Activated CD4-positive, alpha-beta memory T cell treated with anti-CD3 and anti-CD28 coated beads for 36 hours (primary cell): ENCODE data around the gene CLCC1. TPM values are rescaled to one million over a fixed set of nuclear protein-coding genes. Genes with fewer than 3 reads are reported as not detected.
"Not testable (repeated sequence)": the region's sequence is repeated elsewhere in the genome, so short reads cannot be mapped to it uniquely, and the experiment has no call there.

Experiments
- CTCF ChIA-PET: fragments of 350-600 bp; sonication (Branson Sonifier 250); formaldehyde crosslinking; loops from one replicate; lab custom pipeline; 2021; ENCODE audit warnings: antibody characterized with exemption, inconsistent platforms; lab: Charles Lee
- POLR2A ChIA-PET: fragments of 350-600 bp; sonication (Branson Sonifier 250); formaldehyde crosslinking; loops from one replicate; lab custom pipeline; 2021; ENCODE audit warnings: antibody characterized with exemption; lab: Charles Lee
- DNase-seq: peaks from one replicate; pipeline ENCODE4 v3.0.0-alpha.2; 2020
- H3K27ac Mint-ChIP-seq: one replicate; pipeline ENCODE4 v1.8.0; 2021; ENCODE audit warnings: mixed read lengths
- H3K27me3 Mint-ChIP-seq: one replicate; pipeline ENCODE4 v1.8.0; 2021; ENCODE audit warnings: mixed read lengths
- H3K36me3 Mint-ChIP-seq: one replicate; pipeline ENCODE4 v1.8.0; 2021; ENCODE audit warnings: mixed read lengths
- H3K4me1 Mint-ChIP-seq: one replicate; pipeline ENCODE4 v1.8.0; 2021; ENCODE audit warnings: low read depth, mixed read lengths
- H3K4me3 Mint-ChIP-seq: one replicate; pipeline ENCODE4 v1.8.0; 2021; ENCODE audit warnings: mild to moderate bottlenecking, mixed read lengths
- H3K9me3 Mint-ChIP-seq: one replicate; pipeline ENCODE4 v1.8.0; 2021; ENCODE audit warnings: mixed read lengths
- intact Hi-C: fragments of 100-400 bp; cut with micrococcal nuclease; formaldehyde crosslinking; loops from one replicate; pipeline ENCODE4 v1.15.1; 2023
- total RNA-seq, 2 experiments: library from RNA; stranded (reverse); gene quantifications; one replicate each; pipeline ENCODE4 v1.2.3, GENCODE V29; 2021

Gene CLCC1
- total RNA-seq, 2 experiments from 2014 or later, result 17.1 to 18.6 TPM

DNA sequence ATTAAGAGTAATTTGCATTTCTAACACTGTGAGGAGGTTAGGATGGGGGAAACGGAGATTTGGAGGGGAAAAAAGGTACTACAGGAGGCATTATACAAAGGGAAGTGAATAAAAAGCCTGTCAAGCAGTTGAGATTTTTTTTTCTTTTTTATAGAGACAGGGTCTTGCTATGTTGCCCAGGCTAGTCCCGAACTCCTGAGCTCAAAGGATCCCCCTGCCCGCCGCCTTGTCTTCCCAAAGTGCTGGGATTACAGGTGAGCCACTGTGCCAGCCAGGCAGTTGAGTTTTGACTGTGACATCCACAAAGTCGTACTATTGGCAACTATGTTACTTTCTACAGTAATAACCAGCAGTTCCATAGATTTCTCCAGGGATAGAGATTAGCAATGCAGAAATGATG is 2.6 kb downstream of the CLCC1 start:
- no peaks in the 10 kb centered on the region for H3K9me3 Mint-ChIP-seq
- peaks cover 49% of the 10 kb centered on the region for H3K4me1 Mint-ChIP-seq
- intact Hi-C loops, result loop anchor here (5.0 kb wide), 2 partner anchors 83 to 268 kb away; partner anchors contain the start of genes GPSM2 and PRPF38B
- H3K4me3 Mint-ChIP-seq, result no peak overlapping the region
- no peak overlapping the region for H3K27ac Mint-ChIP-seq
- ChIA-PET POLR2A (no interaction called here), CTCF (interaction anchor here (1.1 kb wide), 1 partner anchor 139 kb away, joined by 5 read pairs; no protein-coding TSS in a partner anchor)
- no peak for DNase-seq
- peaks cover 24% of the 10 kb centered on the region for H3K36me3 Mint-ChIP-seq
- H3K27me3 Mint-ChIP-seq, result peaks cover 2% of the 10 kb centered on the region

DNA sequence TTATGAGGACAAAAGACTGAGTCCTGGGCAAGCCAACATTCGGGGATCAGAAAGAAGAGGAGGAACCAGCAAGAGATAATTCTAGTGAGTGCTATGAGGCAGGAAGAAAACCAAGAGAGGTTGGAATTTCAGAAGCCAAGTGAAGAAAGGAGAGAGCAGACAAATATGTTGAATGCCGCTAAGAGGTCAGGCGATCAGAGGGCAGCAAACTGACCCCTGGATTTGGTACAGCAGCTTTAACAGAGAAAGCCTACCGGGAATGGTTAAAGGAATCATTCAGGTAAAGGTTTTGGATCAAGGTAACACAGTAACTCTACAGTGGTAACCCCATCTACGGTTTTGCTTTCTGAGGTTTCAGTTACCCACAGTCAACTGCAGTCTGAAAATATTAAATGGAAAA is 5.4 kb downstream of the CLCC1 start:
- Mint-ChIP-seq H3K36me3 (peaks cover 41% of the 10 kb centered on the region), H3K27ac (no peak overlapping the region), H3K4me3 (no peak overlapping the region), H3K9me3 (no peaks in the 10 kb centered on the region), H3K27me3 (peaks cover 2% of the 10 kb centered on the region), H3K4me1 (peaks cover 48% of the 10 kb centered on the region)
- ChIA-PET CTCF (interaction anchor here (1.4 kb wide), 1 partner anchor 155 kb away, joined by 4 read pairs; a partner anchor contains a TSS), POLR2A (interaction anchor here (1.1 kb wide), 1 partner anchor 142 kb away, joined by 5 read pairs; no protein-coding TSS in a partner anchor)
- intact Hi-C loops, result no loop called here
- no peak for DNase-seq

DNA sequence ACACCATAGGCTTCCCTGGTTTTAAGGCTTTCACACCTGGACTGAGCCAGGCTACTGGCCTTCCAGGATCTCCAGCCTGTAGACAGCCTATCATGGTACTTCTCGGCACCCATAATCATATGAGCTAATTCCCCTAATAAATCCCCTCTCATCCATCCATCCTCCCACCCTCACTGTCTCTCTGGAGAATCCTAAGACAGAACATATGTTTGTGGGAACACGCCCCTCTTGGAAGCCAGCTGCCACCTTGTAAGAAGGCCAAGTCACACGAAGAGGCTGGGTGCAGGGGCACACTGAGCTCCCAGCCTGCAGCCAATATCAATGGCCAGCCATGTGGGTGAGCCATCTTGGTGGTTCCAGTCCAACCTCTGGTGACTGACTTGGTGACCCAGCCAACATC is 7.4 kb downstream of the CLCC1 start:
- DNase-seq, result no peak
- H3K36me3 Mint-ChIP-seq, result peaks cover 38% of the 10 kb centered on the region
- CTCF ChIA-PET, result no interaction called here
- POLR2A ChIA-PET, result no interaction called here
- no peaks in the 10 kb centered on the region for H3K27me3 Mint-ChIP-seq
- no peak overlapping the region for H3K27ac Mint-ChIP-seq
- no peak overlapping the region for H3K4me3 Mint-ChIP-seq
- intact Hi-C loops, result no loop called here
- H3K9me3 Mint-ChIP-seq, result no peaks in the 10 kb centered on the region
- H3K4me1 Mint-ChIP-seq, result peaks cover 38% of the 10 kb centered on the region

DNA sequence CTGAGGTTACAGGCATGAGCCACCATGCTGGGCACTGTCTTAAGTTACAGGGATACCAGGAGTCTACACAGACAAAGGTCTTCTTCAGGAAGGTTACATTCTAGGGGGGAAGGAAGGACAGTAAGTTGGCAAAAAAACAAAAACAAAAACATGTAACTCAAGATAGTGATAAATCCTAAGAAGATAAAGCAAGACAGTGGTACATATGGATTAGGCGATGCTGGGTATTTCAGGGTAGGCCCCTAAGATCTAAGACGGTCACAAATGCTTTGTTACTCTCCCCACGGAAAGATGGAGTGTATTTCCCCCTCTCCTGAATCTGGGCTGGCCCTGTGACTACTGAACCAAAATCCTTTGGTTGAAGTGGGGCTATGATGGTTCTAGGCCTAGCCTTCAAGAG is 8.2 kb downstream of the CLCC1 start:
- ChIA-PET CTCF (no interaction called here), POLR2A (no interaction called here)
- Mint-ChIP-seq H3K4me3 (no peak overlapping the region), H3K27me3 (no peaks in the 10 kb centered on the region), H3K9me3 (no peaks in the 10 kb centered on the region), H3K27ac (no peak overlapping the region), H3K4me1 (peaks cover 32% of the 10 kb centered on the region), H3K36me3 (peaks cover 35% of the 10 kb centered on the region)
- intact Hi-C loops, result no loop called here
- DNase-seq, result no peak

DNA sequence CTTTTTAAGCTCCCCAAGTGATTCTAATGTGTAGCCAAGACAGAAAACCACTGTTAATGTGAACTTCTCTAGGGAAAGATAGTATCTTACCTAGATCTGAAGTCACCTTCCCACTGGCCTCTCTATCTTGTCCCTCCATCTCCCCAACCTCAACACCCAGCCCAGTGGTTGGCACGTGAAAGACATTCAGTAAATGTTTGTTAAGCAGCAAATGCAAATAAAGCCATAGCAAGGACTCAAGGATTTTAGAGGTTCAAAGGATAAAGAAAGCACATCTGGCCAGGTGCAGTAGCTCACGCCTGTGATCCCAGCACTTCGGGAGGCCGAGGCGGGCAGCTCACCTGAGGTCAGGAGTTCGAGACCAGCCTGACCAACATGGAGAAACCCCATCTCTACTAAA is 9.8 kb downstream of the CLCC1 start:
- Mint-ChIP-seq H3K4me1 (peaks cover 30% of the 10 kb centered on the region), H3K36me3 (peaks cover 28% of the 10 kb centered on the region), H3K9me3 (no peaks in the 10 kb centered on the region), H3K27ac (no peak overlapping the region), H3K4me3 (no peak overlapping the region), H3K27me3 (no peaks in the 10 kb centered on the region)
- no peak for DNase-seq
- ChIA-PET CTCF (interaction anchor here (1.4 kb wide), 1 partner anchor 10 kb away, joined by 4 read pairs; no protein-coding TSS in a partner anchor), POLR2A (interaction anchor here (1.2 kb wide), 1 partner anchor 67 kb away, joined by 5 read pairs; no protein-coding TSS in a partner anchor)
- intact Hi-C loops, result no loop called here

DNA sequence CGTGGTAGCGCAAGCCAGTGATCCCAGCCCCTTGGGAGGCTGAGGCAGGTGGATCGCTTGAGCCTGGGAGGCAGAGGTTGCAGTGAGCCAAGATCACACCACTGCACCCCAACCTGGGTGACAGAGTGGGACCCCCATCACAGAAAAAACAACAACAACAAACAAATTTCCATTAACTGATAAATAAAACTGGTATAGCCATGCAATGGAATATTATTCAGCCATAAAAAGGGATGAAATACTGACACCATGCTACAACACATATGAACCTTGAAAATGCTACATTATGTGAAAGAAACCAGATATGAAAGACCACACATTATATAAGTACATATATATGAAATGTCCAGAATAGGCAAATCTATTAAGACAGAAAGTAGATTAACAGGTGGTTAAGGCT is 12.0 kb downstream of the CLCC1 start:
- Mint-ChIP-seq H3K4me1 (peaks cover 10% of the 10 kb centered on the region), H3K9me3 (no peaks in the 10 kb centered on the region), H3K27ac (no peak overlapping the region), H3K36me3 (peaks cover 26% of the 10 kb centered on the region), H3K27me3 (no peaks in the 10 kb centered on the region), H3K4me3 (no peak overlapping the region)
- POLR2A ChIA-PET, result no interaction called here
- DNase-seq, result no peak
- CTCF ChIA-PET, result no interaction called here
- intact Hi-C loops, result no loop called here

DNA sequence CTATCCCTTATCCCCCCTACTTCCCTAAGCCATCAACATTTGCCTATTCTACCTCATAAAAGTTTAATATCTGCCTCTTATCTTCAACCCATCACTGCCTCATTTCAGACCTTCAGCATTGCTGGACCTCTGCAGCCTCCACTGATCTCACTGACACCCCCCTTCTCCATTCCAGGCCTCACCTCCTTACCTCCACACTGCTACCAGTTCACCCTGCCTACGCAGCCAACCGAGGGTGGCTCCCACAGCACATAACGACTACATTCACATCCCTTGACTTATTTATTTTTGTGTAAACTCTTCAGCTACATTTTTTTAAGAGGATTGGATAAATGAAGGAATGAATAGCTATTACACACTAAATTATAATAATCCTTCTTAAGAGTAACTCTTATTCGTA is 14.2 kb downstream of the CLCC1 start:
- H3K4me1 Mint-ChIP-seq, result peaks cover 5% of the 10 kb centered on the region
- H3K4me3 Mint-ChIP-seq, result no peak overlapping the region
- H3K27ac Mint-ChIP-seq, result no peak overlapping the region
- DNase-seq, result no peak
- H3K36me3 Mint-ChIP-seq, result peaks cover 18% of the 10 kb centered on the region
- H3K27me3 Mint-ChIP-seq, result no peaks in the 10 kb centered on the region
- intact Hi-C loops, result no loop called here
- POLR2A ChIA-PET, result no interaction called here
- no peaks in the 10 kb centered on the region for H3K9me3 Mint-ChIP-seq
- CTCF ChIA-PET, result interaction anchor here (0.6 kb wide), 1 partner anchor 68 kb away, joined by 3 read pairs; no protein-coding TSS in a partner anchor

DNA sequence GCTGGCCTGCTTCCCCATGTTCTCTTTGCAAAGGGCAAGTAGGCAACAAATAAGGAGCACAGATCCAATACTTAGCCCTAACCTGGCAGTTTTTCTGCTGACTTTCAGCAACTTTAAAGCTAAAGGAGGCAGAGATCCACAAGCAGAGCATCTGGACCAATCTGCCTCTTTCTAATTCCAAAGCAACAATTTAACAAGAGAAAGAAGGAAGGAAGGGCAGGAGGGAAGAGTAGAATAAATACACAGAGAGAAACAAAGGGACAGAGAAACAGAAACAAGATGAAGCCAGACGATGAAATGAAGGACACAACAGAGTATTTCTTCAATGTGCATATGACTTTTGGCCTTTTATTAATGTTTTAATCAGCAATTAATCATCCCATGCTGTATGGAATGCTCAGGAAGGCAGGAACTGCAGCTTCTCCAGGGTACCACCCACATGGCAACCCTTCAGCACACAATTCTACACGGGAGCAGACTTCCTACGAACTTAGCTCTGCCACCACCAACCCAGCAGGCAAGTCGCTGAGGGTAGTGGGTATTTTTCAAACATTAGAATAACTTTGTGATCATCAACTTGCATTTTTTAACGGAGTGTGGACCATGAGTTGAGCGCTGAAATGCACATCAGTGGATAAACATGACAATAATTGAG is 15.3 kb downstream of the CLCC1 start:
- no peak overlapping the region for H3K27ac Mint-ChIP-seq
- no peaks in the 10 kb centered on the region for H3K27me3 Mint-ChIP-seq
- intact Hi-C loops, result no loop called here
- no peak for DNase-seq
- no peak overlapping the region for H3K4me3 Mint-ChIP-seq
- ChIA-PET CTCF (interaction anchor here (0.6 kb wide), 1 partner anchor 23 kb away, joined by 3 read pairs; no protein-coding TSS in a partner anchor), POLR2A (no interaction called here)
- H3K36me3 Mint-ChIP-seq, result peaks cover 15% of the 10 kb centered on the region
- no peaks in the 10 kb centered on the region for H3K9me3 Mint-ChIP-seq
- no peaks in the 10 kb centered on the region for H3K4me1 Mint-ChIP-seq

DNA sequence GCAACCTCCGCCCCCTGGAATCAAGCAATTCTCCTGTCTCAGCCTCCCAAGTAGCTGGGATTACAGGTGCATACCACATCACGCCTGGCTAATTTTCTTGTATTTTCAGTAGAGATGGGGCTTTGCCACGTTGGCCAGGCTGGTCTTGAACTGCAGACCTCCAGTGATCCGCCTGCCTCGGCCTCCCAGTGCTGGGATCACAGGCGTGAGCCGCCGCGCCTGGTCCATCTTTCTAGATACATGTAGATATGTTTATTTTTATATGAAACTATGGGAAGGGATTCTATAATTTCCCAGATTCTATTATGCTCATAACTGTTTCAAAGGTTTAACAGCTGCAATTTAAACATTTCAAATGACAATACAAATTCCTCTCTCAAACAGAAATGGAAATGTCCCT is 27.1 kb downstream of the CLCC1 start:
- Mint-ChIP-seq H3K4me1 (no peaks in the 10 kb centered on the region), H3K4me3 (no peak overlapping the region), H3K27me3 (no peaks in the 10 kb centered on the region), H3K9me3 (no peaks in the 10 kb centered on the region), H3K27ac (no peak overlapping the region), H3K36me3 (peaks cover 30% of the 10 kb centered on the region)
- CTCF ChIA-PET, result interaction anchor here (0.6 kb wide), 1 partner anchor 167 kb away, joined by 3 read pairs; no protein-coding TSS in a partner anchor
- POLR2A ChIA-PET, result no interaction called here
- DNase-seq, result no peak
- intact Hi-C loops, result no loop called here

DNA sequence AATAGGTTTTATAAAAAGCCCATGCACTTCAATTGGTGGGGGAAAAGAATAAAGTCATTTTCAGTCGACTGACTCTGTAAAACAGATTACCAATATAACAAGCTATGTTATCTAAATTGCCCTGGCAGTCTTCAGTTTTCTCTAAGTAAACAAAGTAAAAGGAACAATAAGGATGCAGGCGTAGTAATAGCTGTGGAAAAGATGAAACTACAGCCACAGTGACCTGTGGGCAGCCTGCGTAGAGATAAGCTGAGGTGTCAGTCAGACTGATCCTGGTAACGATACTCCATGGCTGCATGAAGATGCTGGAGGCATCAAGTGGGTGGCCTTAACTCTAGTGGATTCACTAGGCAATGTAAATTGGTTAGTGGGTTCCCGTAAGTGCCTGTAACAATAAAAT is 29.3 kb downstream of the CLCC1 start:
- Mint-ChIP-seq H3K27ac (no peak overlapping the region), H3K27me3 (no peaks in the 10 kb centered on the region), H3K4me1 (no peaks in the 10 kb centered on the region), H3K9me3 (no peaks in the 10 kb centered on the region), H3K36me3 (peaks cover 35% of the 10 kb centered on the region), H3K4me3 (no peak overlapping the region)
- no peak for DNase-seq
- ChIA-PET POLR2A (no interaction called here), CTCF (no interaction called here)
- intact Hi-C loops, result no loop called here

DNA sequence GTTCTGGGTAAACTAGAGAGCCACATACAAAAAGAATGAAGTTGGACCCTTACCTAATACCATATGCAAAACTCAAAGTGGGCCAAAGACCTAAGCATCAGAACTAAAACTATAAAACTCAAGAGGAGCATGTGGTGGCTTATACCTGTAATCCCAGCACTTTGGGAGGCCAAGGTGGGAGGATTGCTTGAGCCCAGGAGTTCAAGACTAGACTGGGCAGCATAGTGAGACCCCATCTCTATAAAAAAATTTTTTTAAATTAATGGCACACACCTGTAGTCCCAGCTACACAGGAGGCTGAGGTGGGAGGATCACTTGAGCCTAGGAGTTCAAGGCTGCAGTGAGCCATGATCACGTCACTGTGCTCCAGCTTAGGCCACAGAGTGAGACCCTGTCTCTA is 35.7 kb downstream of the CLCC1 start:
- H3K36me3 Mint-ChIP-seq, result peaks cover 15% of the 10 kb centered on the region
- POLR2A ChIA-PET, H3K4me1 Mint-ChIP-seq, intact Hi-C loops, H3K4me3 Mint-ChIP-seq, H3K27me3 Mint-ChIP-seq, CTCF ChIA-PET, DNase-seq, H3K27ac Mint-ChIP-seq, H3K9me3 Mint-ChIP-seq: not testable (repeated sequence)

DNA sequence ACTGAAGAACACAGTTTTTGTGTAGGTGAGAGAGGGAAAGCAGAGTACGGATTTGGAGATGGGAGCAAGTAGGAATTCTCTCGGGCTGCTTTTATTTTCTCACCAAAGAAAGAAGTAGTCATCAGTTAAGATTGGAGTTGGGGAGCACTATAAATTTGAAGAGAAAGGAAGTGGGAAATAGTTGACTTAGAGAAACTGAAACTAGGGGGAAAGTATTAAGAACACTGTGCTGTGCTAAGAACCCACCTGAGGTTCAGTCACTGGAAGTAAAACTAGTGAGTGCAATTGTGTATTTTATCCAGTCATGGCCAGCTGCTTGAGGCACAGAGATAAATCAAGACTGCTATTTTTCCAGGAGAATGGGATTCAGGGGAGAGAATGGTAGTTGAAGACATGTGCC is 37.4 kb downstream of the CLCC1 start:
- POLR2A ChIA-PET, result no interaction called here
- CTCF ChIA-PET, result interaction anchor here (0.7 kb wide), 1 partner anchor 22 kb away, joined by 3 read pairs; no protein-coding TSS in a partner anchor
- intact Hi-C loops, result no loop called here
- no peak for DNase-seq
- Mint-ChIP-seq H3K4me1 (no peaks in the 10 kb centered on the region), H3K36me3 (peaks cover 12% of the 10 kb centered on the region), H3K9me3 (no peaks in the 10 kb centered on the region), H3K27me3 (no peaks in the 10 kb centered on the region), H3K4me3 (no peak overlapping the region), H3K27ac (no peak overlapping the region)

DNA sequence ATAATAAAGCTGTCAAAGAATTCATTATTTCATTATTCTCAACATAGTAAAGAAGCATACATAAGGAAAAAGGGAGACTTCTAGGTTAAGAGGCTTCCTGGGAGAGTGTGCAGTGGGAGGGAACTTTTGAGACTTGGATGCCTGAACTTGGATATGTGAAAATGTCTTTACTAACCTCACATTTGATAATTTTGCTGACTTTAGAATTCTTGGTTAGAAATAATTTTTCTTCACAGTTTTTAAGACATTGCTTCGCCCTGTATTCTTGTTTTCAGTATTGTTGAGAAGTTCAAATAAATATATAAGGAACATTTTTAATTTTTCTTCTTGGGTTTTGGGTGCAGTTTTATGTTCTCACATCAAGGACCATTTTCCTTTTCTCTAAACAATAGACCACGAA is 46.5 kb downstream of the CLCC1 start:
- POLR2A ChIA-PET, result interaction anchor here (0.6 kb wide), 1 partner anchor 73 kb away, joined by 5 read pairs; no protein-coding TSS in a partner anchor
- Mint-ChIP-seq H3K27ac (no peak overlapping the region), H3K9me3 (no peaks in the 10 kb centered on the region), H3K36me3 (peaks cover 2% of the 10 kb centered on the region), H3K27me3 (no peaks in the 10 kb centered on the region), H3K4me1 (no peaks in the 10 kb centered on the region), H3K4me3 (no peak overlapping the region)
- CTCF ChIA-PET, result no interaction called here
- intact Hi-C loops, result no loop called here
- DNase-seq, result no peak
